DND-41 (cell line): ENCODE measurements around the gene HADHB.

Experiments used
- CTCF ChIP-seq: IDR thresholded peaks from 2 replicates; pipeline ENCODE4 v1.5.1; 2012; ENCODE audit warnings: borderline replicate concordance, low read length, moderate library complexity, mild to moderate bottlenecking; ENCODE audit not compliant: poor library complexity, severe bottlenecking; ENCODE audit errors: extremely low read depth
- EZH2 ChIP-seq: IDR thresholded peaks from 3 replicates; pipeline ENCODE4 v1.6.1; 2012; ENCODE audit warnings: borderline replicate concordance, low read depth, mild to moderate bottlenecking, moderate library complexity, low read length, inconsistent platforms; ENCODE audit not compliant: severe bottlenecking

GRCh38 chr2:26202981-26203490 lies 41.7 kb upstream of the HADHB start:
- TF ChIP-seq CTCF, result no peak
- no peak for TF ChIP-seq EZH2
